HTR-8/SVneo (cell line): ENCODE results near the gene RNF34.
"Not testable (repeated sequence)": the region's sequence is repeated elsewhere in the genome, so short reads cannot be mapped to it uniquely, and the experiment has no call there.

ENCODE experiments used
- DNase-seq: peaks from one replicate; pipeline ENCODE4 v3.0.0; 2011; ENCODE audit warnings: low spot score, mixed read lengths; ENCODE audit not compliant: insufficient read length
- FAIRE-seq: peaks from 2 replicates; lab custom pipeline; 2011; peaks lifted over from hg19 to GRCh38; lab: Jason Lieb, UNC

Gene RNF34

DNA sequence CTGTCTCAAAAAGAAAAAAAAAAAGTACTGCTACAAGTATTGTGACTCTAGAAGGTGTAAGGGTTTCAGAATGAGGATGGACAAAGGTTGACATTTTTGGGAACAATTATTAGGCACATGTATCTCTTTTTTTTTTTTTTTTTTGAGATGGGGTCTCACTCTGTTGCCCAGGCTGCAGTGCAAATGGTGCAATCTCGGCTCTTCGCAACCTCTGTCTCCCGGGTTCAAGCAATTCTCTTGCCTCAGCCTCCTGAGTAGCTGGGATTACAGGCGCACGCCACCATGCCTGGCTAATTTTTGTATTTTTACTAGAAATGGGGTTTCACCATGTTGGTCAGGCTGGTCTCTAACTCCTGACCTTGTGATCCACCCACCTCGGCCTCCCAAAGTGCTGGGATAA, 15.0 kb upstream of the RNF34 start:
- not testable (repeated sequence) for FAIRE-seq, DNase-seq

DNA sequence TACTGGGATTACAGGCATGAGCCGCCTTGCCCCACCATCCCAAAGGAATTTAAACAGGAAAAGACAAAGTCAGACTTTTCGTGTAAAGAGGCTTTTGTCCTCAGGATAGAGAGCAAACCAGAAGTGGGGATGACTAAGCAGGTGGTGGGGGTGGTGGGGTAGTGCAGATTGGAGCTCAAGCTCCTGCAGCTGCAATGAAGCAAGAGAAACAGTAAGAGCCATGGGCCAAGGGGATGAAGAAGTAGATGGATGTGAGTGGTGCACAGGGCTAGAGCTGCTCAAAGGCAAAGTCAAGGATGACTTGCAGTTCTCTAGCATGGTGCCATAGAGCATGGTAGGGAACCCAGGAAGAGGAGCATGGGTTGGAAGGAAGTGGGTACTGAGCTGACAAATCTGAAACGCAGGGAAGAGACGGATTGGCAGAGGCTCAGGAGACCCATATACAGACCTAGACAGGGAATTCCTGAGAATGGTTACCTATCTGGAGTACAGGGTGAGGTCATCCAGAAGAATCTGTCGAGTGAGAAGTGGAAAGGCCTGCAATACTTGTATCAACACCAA, 11.4 kb upstream of the RNF34 start:
- DNase-seq = peak; percentile 35

DNA sequence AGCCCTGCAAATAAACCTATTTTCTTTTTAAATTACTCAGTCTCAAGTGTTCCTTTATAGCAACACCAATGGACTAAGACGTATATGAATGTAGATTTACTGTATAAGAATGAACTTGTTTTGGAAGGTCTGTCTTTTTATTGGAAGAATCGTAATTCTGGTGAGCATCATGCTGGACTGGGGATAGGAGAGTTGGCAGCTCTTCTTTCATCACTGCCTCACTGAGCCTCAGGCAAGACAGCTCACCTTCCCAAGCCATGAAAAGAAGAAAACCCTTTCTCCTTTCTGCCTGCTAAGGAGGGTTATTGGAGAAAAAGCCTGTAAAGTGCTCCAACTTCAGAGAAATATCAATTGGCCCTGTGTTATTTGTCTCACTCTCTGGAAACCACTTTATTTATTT, 9.1 kb upstream of the RNF34 start:
- FAIRE-seq = no peak

More for the DNA sequence above, 11.4 kb upstream of the RNF34 start:
- no peak for FAIRE-seq

DNA sequence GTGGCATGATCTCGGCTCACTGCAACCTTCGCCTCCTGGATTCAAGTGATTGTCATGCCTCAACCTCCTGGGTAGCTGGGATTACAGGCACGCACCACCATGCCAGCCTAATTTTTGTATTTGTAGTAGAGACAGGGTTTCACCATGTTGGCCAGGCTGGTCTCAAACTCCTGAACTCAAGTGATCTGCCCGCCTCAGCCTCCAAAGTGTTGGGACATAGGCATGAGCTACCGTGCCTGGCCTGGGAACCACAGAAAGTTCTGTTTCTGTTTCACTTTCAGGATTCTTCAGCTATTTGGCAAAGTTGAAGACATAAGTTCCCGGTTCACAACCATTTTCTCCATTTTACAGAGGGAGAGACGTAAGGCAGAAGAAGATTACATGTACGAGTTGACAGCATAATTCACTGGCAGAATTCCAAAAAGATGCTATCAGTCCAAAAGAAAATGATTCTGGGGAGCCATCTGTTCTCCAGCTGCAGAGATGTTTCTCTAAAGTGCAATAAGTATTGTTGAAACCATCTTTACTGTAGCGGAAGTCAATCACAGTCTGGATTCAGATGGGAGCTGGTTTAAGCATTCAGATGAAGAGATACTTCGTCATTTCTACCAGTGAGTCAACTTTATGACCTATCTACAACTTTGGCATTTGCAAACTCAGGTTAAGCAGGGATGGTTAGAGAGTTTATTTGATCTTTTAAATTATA, 8.1 kb upstream of the RNF34 start:
- DNase-seq (peak; percentile 26), FAIRE-seq (no peak)

More for the DNA sequence above, 9.1 kb upstream of the RNF34 start:
- DNase-seq = peak; percentile 21

DNA sequence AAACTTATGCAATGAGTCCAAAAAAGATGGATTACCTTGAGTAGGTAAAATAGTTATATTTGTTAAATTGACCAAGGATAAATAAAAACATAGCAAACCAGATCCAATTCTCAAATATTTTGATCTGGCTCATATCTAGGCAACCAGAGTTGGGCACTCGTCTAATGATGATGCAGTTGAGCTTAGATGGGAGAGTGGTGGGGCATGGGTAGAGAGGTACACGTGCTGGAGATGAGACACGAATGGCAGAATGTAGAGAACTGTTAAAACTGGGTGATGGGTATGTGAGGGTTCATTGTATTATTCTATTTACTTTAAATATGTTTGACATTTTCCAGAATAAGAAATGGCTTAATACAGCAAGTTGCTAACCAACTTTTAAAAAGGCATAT, 7.6 kb upstream of the RNF34 start:
- FAIRE-seq (no peak), DNase-seq (no peak)

DNA sequence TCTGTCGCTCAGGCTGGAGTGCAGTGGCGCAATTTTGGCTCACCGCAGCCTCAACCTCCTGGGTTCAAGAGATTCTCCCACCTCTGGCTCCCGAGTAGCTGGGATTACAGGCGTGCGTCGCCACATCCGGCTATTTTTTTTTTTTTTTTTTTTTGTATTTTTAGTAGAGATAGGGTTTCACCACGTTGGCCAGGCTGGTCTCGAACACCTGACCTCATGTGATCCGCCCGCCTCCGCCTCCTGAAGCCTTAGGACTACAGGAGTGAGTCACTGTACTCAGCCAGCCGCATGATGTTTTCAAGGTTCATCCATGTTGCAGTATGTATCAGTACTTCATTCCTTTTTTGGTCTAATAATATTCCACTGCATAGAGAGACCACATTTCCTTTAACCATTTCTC, 2.4 kb upstream of the RNF34 start:
- no peak for DNase-seq
- FAIRE-seq = no peak

DNA sequence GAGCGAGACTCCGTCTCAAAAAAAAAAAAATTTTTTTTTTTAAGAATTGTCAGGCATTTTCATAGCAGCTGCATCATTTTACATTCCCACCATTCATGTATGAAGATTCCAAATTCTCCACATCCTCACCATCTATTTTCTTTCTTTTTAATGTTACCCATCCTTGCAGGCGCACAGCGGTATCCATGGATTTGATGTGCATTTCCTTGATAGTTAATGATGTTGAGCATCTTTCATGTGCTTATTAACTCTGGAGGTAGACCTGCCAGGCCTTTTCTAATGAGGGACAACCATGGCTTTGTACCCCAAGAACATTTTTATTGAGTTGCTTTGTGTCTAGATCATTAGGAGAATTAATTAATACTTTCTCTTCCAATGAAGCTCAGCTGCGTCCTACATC, 1.6 kb upstream of the RNF34 start:
- no peak for FAIRE-seq
- no peak for DNase-seq

DNA sequence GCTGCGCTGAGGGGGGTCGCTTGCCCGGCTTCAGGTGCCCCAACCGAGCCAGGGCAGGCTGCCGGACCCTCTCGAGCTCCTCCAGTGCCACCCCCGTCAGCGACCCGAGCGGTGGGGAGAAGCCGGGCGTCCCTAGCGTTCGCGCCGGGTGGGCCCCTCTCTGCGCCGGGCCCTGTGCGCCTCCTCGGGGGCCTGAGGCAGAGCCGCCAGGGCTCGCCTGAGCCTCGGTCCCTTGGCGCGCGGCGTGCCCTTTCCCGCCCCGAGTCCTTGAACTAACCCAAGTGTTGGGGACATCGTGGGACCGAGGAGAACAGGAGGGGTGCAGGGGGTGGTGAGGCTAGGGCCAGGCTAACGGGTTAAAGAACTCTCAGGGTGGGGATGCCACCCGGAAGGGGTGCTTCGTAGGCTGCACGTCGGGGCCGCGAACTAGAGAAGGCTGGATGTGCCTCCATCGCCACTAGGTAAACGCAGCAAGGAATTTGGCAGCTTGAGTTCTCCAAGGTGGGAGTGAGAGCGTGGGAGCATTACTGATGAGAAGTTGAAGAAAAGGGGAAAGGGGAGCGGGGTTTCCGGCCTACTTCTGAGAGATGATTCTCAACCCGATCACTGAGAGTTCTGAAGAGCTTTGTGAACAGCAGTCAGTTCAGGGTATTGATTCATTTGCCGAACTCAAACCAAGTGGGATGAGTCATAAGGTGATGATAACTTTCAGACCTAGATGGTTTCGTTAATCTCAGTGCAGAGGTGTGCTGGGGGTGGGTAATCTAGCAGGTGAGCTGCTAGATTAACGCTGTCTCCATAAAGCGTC, 618 bp downstream of the RNF34 start:
- FAIRE-seq (no peak), DNase-seq (peak; percentile 32)

DNA sequence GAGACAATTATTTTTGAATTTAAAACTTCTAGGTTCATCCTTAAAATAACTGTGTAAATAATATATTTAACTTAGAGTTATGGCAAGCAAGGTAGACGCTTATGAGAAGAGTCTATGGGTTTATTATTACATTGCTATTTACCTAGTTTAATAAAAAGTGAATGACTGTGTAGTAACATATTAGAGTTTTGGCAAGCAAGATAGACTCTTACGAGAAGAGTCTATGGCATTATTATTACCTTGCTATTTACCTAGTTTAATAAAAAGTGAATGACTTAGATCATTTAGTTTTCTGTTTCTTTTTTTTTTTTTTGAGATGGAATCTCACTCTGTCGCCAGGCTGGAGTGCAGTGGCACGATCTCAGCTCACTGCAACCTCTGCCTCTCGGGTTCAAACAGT, 3.8 kb downstream of the RNF34 start:
- no peak for FAIRE-seq

DNA sequence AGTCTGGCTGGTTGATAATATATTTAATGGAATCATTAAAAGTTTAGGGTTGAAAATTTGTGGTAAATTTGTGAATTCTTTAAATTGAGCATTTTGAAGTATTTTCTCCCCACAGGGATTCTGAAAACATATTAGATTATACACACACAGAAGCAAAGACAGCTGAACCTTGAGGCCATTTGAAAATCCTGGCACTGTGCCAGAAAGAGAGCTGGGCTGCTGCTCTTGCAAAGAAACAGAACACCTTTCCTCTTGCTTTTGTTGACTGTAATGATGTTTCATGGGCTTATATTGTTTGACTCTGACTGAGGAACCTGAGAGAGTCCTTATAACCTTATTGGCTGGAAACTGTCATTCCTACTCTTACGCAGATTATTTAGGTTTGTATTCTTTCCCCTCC, 4.8 kb downstream of the RNF34 start:
- DNase-seq (no peak), FAIRE-seq (no peak)

More for the DNA sequence above, 3.8 kb downstream of the RNF34 start:
- DNase-seq = no peak

DNA sequence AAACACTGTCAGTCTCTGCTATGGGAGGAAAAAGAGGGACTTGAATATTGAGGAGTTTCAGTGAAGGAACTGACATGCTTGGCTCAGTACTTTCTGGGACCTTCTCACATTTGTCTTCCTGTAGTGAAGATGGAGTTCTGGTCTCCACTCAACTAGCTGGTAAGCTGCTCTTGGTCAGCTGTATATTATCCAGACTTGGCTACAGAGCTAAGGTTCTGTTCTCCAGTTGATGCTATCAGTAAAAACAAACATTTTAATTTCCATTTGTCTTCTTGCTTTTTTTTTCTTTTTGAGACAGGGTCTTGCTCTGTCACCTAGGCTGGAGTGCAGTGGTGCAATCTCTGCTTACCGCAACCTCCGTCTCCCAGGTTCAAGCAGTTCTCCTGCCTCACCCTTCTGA, 5.3 kb downstream of the RNF34 start:
- FAIRE-seq = no peak
- DNase-seq = no peak

DNA sequence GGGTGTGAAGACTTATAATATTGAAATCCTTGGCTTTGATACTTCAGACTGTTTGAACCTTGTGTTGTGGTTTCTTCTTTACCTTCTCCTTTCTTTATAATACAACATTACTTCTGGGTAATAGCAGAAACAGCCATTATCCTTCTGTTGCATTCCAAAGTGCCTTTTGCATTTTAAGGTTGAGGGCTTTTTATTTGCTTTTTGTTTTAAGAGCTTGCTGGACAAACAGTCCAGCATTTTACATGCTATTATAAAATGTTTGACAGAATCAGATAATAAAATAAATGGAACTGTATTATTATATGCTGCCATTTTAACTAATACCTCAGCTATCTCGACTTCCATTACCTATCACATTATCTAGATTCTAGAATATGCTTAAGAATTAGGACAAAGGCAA, 14.0 kb downstream of the RNF34 start:
- FAIRE-seq (no peak), DNase-seq (no peak)

DNA sequence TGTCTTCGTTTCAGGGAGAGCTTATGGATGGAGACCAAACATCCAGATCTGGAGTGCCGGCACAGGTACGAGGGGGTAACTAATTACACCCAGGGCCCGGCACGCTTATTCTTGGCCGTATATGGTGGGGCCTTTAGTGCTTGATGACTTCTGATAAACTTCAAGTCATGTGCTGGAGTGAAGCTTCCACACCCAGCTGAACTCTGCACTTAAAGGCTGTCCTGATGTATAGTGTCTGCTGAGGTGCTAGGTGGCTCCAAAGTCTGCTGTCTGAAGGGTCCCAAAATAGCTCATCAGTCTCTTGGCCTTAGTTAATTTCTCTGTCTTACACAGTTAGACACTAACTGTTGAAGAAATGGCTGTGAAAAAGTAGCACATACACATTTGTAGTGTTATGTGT, 17.9 kb downstream of the RNF34 start:
- no peak for DNase-seq
- no peak for FAIRE-seq

DNA sequence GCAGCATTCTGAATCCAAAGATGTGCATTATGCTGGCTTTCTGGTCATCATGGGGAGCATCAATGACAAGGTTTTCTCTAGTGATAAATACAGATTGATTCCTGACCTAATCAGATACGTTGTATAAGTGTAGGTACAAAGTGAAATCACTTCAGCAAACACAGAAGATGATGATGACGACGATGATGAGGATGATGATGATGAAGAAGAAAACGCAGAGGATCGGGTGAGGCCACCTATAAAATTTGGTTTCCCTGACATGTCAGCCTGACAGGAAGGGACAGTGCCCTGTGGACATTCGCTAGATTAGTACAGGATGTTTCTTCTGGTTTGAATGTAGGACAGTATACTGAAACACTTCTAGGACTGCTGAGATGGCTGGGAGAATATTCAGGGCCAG, 20.2 kb downstream of the RNF34 start:
- no peak for DNase-seq
- FAIRE-seq = no peak

DNA sequence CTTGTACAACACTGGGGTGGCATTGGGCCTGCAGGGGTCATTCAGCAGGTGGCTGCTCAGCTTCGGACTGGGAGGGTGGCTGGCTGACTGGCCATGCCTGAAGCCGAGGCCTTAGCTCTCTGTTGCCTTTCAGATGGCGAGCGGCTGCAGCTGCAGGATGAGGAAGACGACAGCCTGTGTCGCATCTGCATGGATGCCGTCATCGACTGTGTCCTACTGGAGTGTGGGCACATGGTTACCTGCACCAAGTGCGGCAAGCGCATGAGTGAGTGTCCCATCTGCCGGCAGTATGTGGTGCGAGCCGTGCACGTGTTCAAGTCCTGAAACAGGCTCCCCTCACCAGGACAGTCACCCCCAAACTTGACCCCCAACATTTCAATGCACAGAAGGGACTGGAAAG, 23.3 kb downstream of the RNF34 start:
- DNase-seq (no peak), FAIRE-seq (no peak)

DNA sequence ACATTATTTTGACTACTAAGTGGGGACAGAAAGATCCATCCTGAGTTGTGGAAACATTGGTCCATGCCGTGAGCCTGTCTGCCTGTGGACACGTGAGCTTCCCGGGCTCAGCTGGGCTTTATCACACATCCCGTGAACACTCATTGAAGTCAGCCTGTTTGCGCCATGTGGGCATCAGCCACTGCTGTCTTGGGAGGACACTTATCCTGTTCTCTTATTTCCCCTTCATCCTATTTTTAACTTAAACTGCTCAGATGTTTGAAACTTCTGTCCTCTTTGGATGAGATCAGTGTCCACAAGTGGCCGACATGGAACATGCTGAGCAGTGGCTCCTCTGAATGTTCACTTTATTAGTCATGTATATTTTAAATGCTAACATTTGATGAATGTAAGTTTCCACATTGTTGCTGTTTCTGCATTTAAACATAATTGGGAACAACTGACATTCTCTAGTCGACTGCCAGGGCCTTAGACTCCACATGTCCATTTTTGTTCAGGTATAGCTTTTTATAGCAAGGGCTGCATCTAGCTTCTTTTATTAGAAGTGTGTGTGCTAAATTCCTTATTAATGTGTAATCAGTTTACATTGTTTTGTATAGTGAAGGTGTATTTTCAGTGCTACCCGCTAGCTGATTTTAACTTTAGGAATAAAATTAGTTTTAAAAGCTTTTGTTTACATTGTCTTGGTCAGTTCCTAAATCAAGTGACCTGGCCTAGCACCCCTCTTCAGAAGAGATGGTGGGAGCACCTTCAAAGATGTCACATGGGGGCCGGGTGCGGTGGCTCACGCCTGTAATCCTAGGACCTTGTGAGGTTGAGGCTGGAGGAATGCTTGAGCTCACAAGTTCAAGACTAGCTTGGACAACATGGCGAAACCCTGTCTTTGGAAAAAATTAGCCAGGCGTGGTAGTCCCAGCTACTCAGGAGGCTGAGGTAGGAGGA, 24.0 kb downstream of the RNF34 start:
- DNase-seq (no peak), FAIRE-seq (no peak)

DNA sequence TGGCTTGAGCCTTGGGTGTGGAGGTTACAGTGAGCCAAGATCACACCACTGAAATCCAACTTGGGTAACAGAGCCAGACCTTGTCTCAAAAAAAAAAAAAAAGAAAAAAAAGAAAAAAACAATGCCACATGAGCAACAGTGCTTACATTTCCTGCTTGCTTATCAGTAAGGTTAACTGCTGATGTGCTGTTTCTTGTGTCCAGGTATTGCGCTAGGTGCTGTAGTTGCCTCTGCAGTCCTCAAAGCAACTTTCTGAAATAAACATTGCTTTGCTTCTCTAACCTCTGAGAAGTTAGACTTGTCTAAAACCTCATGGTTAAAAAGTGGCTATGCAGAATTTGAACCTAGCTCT, 24.7 kb downstream of the RNF34 start:
- no peak for FAIRE-seq
- DNase-seq = no peak

DNA sequence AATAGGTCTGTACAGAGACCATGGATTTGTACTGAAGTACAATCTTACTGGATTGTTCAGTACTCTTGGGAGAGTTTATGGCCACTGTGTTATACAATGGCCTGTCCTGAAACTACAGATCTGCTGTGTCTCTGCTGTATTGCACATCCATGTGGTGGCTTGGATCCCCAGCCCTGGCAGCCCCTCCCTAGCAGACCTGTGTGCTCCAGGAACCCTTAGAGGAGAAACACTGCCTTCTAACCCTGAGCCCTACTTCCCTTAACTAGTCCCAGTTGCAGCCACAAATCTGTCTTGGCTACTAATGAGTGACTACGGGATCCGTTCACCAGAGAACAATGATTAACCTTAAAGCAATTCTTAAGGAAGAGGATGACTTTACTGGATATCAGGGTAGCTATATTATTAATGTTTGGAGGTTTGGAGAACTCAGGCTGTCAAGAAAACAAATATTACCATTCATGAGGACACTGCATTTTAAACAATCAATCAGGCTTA, 27.7 kb downstream of the RNF34 start:
- no peak for FAIRE-seq
- no peak for DNase-seq

DNA sequence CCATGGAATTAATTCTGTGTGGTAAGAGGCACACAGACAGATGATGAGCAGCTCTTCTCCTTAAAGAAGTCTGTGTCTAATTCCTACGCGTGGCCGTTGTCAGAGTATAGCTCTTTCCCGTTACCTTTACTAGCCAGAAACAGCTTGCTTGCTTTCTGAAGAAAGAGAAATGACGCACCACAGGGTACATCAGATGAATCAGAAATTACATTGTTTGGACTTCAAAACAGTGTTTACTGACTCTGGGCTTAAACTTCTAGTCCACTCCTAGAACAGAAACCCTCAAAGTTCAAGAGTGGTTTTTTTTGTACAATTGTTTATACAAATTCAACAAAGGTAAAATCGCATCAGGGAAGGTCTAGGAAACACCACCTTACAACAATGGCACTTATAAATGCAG, 29.0 kb downstream of the RNF34 start:
- DNase-seq = no peak
- no peak for FAIRE-seq

DNA sequence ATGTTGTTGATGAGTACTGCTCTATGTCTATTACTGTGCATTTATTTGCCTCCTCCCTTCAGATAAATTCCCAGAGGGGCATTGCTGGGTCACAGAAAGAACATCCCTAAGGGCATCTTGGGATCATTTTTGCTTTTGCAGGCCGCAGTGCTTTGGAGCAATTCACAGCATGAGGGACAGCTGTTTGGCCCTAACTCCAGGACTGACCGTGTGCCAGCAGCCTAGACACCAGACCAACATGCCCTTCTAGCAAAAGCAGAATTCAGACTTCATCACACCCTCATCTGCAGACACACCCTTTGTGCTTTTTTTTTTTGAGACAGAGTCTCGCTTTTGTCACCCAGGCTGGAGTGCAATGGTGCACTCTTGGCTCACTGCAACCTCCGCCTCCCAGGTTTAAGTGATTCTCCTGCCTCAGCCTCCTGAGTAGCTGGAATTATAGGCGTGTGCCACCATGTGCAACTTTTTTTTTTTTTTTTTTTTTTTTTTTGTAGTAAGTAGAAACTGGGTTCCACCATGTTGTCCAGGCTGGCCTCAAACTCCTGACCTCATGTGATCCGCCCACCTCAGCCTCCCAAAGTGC, 31.0 kb downstream of the RNF34 start:
- no peak for FAIRE-seq

More for the DNA sequence above, 31.0 kb downstream of the RNF34 start:
- no peak for DNase-seq
